Superior temporal gyrus (tissue), 1 donor: ENCODE measurements around the gene SNX1.
"Not testable (repeated sequence)": the region's sequence is repeated elsewhere in the genome, so short reads cannot be mapped to it uniquely, and the experiment has no call there.

Experiments
- DNase-seq: peaks from one replicate; pipeline ENCODE4 v3.0.0-alpha.2; 2016; ENCODE audit errors: extremely low spot score

SNX1 gene

GRCh38 chr15:64095795-64096667, at the start of gene SNX1:
Gene SNX1, plus strand, starts transcription at chr15:64095982. Its CDS starts 32 bp downstream, at chr15:64096014.
- peak; percentile 98 for DNase-seq

- peak; percentile 77 for DNase-seq
Measured at GRCh38 chr15:64046421-64047153, 49.2 kb upstream of the SNX1 start, which contains the start of gene DAPK2. Gene DAPK2, minus strand, starts transcription at chr15:64046485. Its CDS starts 6,224 bp downstream, at chr15:64040261.

GRCh38 chr15:64048781-64049460, 46.9 kb upstream of the SNX1 start:
- DNase-seq = no peak

- DNase-seq = no peak
Measured at GRCh38 chr15:64050281-64051092, 45.3 kb upstream of the SNX1 start.

GRCh38 chr15:64051093-64051402, 44.7 kb upstream of the SNX1 start:
- DNase-seq = no peak

GRCh38 chr15:64051407-64052259, 44.1 kb upstream of the SNX1 start:
- DNase-seq = no peak

- no peak for DNase-seq
Measured at GRCh38 chr15:64052925-64053491, 42.8 kb upstream of the SNX1 start.

GRCh38 chr15:64053674-64054073, 42.1 kb upstream of the SNX1 start:
- DNase-seq = not testable (repeated sequence)

- DNase-seq = no peak
Measured at GRCh38 chr15:64058279-64058678, 37.5 kb upstream of the SNX1 start.

GRCh38 chr15:64059104-64059503, 36.7 kb upstream of the SNX1 start:
- not testable (repeated sequence) for DNase-seq

- no peak for DNase-seq
Measured at GRCh38 chr15:64060716-64061115, 35.1 kb upstream of the SNX1 start.

- DNase-seq = no peak
Measured at GRCh38 chr15:64066451-64066850, 29.3 kb upstream of the SNX1 start.

GRCh38 chr15:64067564-64068030, 28.2 kb upstream of the SNX1 start:
- DNase-seq = peak; percentile 93

GRCh38 chr15:64068133-64068532, 27.6 kb upstream of the SNX1 start:
- no peak for DNase-seq

GRCh38 chr15:64070106-64070505, 25.7 kb upstream of the SNX1 start:
- no peak for DNase-seq

- peak; percentile 58 for DNase-seq
Measured at GRCh38 chr15:64070965-64071851, 24.6 kb upstream of the SNX1 start.

- DNase-seq = no peak
Measured at GRCh38 chr15:64071931-64072765, 23.6 kb upstream of the SNX1 start.

- no peak for DNase-seq
Measured at GRCh38 chr15:64072812-64073211, 23.0 kb upstream of the SNX1 start.
